GM18861 (cell line): ENCODE results near the gene INA.

Source experiments
- ATAC-seq: cut with Tn5 transposase; IDR thresholded peaks from one replicate; pipeline ENCODE4 v1.9.1; 2021; ENCODE audit not compliant: unreplicated experiment

Gene INA

GRCh38 chr10:103273041-103273441, 3.9 kb upstream of the INA start:
- no peak for ATAC-seq

GRCh38 chr10:103276251-103276895, 565 bp upstream of the INA start:
- no peak for ATAC-seq

DNA sequence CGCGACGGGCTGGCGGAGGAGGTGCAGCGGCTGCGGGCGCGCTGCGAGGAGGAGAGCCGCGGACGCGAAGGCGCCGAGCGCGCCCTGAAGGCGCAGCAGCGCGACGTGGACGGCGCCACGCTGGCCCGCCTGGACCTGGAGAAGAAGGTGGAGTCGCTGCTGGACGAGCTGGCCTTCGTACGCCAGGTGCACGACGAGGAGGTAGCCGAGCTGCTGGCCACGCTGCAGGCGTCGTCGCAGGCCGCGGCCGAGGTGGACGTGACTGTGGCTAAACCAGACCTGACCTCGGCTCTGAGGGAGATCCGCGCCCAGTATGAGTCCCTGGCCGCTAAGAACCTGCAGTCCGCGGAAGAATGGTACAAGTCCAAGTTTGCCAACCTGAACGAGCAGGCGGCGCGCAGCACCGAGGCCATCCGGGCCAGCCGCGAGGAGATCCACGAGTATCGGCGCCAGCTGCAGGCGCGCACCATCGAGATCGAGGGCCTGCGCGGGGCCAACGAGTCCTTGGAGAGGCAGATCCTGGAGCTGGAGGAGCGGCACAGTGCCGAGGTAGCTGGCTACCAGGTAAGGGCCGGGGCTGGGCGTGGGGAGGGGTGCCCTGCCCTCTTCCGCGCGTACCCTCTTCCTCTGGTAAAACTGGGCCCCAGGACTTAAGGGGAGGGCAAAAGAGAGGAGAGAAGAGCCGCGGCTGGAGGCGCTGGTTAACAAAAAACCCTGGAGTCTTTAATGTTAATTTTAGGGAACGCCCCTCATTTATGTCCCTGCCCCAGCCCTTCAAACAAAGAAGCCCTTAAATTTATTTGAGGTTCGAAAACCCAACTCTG, 987 bp downstream of the INA start:
- ATAC-seq, result no peak

- ATAC-seq, result no peak
Observed at GRCh38 chr10:103278537-103278823, 1.5 kb downstream of the INA start.

- ATAC-seq, result no peak
Observed at GRCh38 chr10:103278862-103279298, 1.9 kb downstream of the INA start.

GRCh38 chr10:103280031-103280430, 3.1 kb downstream of the INA start:
- no peak for ATAC-seq

DNA sequence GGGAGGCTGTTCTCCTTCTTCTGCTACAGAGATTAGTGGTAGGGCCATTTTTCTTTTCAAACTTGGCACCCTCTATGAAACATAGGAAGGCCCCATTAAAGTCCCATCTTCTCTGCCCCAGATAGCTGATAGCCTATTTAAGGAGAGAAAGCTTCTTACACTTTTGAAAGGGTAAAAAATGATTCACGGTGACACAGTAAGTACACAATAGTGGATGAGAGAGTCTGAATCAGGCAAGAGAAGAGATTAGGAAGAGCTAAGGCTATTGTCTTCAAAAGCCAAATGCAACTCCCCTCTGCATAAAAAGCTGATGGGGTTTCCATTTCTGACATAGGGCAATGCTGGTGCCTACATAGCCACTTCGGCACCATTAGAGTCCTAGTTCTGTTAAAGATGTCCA, 3.6 kb downstream of the INA start:
- no peak for ATAC-seq

DNA sequence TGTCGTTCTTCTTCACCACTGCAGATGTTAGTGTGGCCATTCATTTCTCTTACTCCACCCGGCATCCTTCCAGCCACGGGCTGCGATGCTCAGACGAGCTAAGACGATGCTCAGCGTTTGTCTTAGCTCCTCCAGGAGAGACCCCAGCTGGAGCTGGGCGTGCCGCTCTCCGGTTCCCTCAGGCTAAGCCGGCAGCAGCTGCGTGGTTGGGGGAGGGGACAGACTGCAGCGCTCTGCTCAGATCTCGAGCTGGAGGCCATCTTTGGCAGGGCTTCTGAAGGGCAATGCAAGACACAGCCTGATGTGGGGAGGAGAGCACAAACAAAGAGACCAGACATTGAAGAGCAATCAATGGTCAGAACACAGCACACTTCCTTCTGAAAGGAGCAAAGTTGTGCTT, 4.8 kb downstream of the INA start:
- no peak for ATAC-seq

GRCh38 chr10:103282961-103283360, 6.0 kb downstream of the INA start:
- no peak for ATAC-seq

DNA sequence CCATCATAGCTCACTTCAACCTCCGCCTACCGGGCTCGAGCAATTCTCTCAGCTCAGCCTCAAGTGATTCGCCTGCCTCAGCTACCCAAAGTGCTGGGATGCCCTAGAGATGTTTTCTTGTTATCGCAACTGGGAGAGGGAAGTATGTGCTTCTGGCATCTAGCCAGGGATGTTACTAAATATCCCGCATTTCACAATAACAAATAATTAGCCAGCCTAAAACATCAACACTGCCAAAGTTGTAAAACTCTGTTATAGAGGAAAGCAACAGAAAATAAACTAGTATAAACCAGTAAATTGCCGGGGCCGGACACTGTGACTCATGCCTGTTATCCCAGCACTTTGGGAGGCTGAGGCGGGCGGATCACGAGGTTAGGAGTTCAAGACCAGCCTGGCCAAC, 7.2 kb downstream of the INA start:
- ATAC-seq, result no peak

GRCh38 chr10:103287992-103288391, 11.1 kb downstream of the INA start:
- no peak for ATAC-seq

DNA sequence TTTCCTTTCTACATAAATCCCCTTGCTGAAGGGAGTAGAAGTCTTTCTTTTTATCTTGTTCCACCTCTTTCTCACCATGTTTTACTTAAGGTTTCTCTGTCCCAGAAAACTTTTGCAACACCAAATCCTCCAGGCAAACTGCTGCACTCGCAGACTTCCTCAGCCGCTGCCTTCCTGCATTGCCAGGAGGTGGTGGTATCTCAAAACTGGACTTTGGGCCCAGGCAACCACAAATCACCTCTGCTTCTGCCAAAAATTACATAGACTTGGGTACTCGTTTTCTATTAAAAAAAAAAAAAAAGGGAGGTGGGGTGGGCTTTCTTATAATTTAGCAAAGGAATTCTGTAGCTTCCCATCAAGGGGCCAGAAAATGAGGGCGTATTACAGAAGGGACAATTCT, 14.7 kb downstream of the INA start:
- no peak for ATAC-seq

- ATAC-seq, result no peak
Observed at GRCh38 chr10:103295374-103296015, 18.6 kb downstream of the INA start.

DNA sequence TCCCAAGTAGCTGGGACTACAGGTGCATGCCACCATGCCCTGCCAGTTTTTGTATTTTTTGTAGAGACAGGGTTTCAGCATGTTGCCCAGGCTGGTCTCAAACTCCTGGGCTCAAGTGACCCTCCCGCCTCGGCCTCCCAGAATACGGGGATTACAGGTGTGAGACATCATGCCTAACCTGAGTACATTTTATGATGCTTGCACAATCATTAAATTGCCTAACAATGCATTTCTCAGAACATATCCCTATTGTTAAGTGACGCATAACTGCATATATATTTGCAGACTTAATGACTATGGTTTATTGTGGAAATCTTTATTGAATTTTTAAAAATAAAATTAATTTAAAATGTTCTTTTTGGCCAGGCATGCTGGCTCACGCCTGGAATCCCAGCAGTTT, 30.7 kb downstream of the INA start:
- no peak for ATAC-seq

- no peak for ATAC-seq
Observed at GRCh38 chr10:103310197-103310596, 33.3 kb downstream of the INA start.

DNA sequence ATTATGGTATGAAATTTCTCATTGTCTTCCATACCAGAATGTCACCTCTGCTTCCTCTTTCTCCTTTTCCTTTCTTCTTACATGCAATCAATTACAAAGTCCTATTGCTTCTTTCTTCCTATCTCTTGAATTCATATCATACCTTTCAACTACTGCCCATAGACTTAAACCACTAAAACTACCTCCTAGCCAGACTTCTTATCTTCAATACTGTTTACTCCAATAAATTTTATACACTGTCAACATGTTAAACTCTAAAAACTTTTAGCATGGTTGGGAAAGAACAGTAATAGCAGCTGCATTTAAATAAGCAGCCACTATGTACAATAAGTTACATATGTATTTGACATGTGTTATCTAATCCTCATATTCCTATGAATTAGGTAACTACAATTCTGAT, 39.1 kb downstream of the INA start:
- no peak for ATAC-seq

GRCh38 chr10:103327906-103328305, 51.0 kb downstream of the INA start:
- ATAC-seq, result no peak

GRCh38 chr10:103333934-103334520, 57.1 kb downstream of the INA start:
- no peak for ATAC-seq

DNA sequence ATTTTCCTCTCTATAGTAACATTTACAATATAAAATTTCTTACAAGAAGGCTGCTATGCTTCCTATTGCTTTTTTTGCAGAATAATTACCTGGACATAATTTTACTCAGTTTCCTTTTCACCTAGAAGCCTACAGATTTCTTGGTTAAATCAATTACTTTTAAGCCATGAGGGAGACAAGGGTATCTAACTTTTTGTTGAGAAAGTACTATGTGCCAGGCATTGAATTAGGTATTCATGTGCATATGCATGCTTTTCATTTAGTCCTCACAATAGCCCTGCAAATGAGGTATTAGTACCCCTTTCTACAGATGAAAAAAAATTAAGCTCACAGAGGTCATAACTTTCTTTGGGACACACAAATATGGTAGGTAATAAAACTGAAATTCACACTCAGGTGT, 57.6 kb downstream of the INA start:
- no peak for ATAC-seq

- no peak for ATAC-seq
Observed at GRCh38 chr10:103336370-103336769, 59.4 kb downstream of the INA start.
